GM10847 (cell line): ENCODE results near the gene MAPKAPK2.

Experiments used
- POLR2A ChIP-seq: IDR thresholded peaks from 2 replicates; pipeline ENCODE4 v1.6.1; 2011; ENCODE audit not compliant: insufficient read length; ENCODE audit errors: extremely low read depth

The MAPKAPK2 gene

GRCh38 chr1:206672844-206673758 lies 11.6 kb upstream of the MAPKAPK2 start:
- TF ChIP-seq POLR2A: no peak

- TF ChIP-seq POLR2A: no peak
Observed at GRCh38 chr1:206674236-206674635, 10.5 kb upstream of the MAPKAPK2 start.

- no peak for TF ChIP-seq POLR2A
Observed at GRCh38 chr1:206674745-206675175, 9.9 kb upstream of the MAPKAPK2 start.

- no peak for TF ChIP-seq POLR2A
Observed at GRCh38 chr1:206676499-206676898, 8.2 kb upstream of the MAPKAPK2 start.

- TF ChIP-seq POLR2A: no peak
Observed at GRCh38 chr1:206678490-206678889, 6.2 kb upstream of the MAPKAPK2 start.

GRCh38 chr1:206679738-206680211 lies 4.9 kb upstream of the MAPKAPK2 start:
- TF ChIP-seq POLR2A: no peak

GRCh38 chr1:206680279-206680678 lies 4.4 kb upstream of the MAPKAPK2 start:
- TF ChIP-seq POLR2A: no peak

GRCh38 chr1:206681359-206681758 lies 3.3 kb upstream of the MAPKAPK2 start:
- no peak for TF ChIP-seq POLR2A

- TF ChIP-seq POLR2A: no peak
Observed at GRCh38 chr1:206682111-206682510, 2.6 kb upstream of the MAPKAPK2 start.

- TF ChIP-seq POLR2A: no peak
Observed at GRCh38 chr1:206683313-206683712, 1.4 kb upstream of the MAPKAPK2 start.

- no peak for TF ChIP-seq POLR2A
Observed at GRCh38 chr1:206684003-206684402, 702 bp upstream of the MAPKAPK2 start.

- no peak for TF ChIP-seq POLR2A
Observed at GRCh38 chr1:206685334-206685768, 646 bp downstream of the MAPKAPK2 start.

- no peak for TF ChIP-seq POLR2A
Observed at GRCh38 chr1:206685769-206686477, 1.2 kb downstream of the MAPKAPK2 start.

- no peak for TF ChIP-seq POLR2A
Observed at GRCh38 chr1:206686478-206687249, 2.0 kb downstream of the MAPKAPK2 start.

- TF ChIP-seq POLR2A: no peak
Observed at GRCh38 chr1:206687251-206687914, 2.7 kb downstream of the MAPKAPK2 start.
